HG02571 (cell line): ENCODE data around the gene STK40.
A peak's percentile ranks its signal among the peaks of the same experiment; 100 is the strongest.

Experiments used
- ATAC-seq: cut with Tn5 transposase; IDR thresholded peaks from one replicate; pipeline ENCODE4 v1.9.1; 2021; ENCODE audit warnings: mild to moderate bottlenecking, moderate library complexity; ENCODE audit not compliant: unreplicated experiment

Gene STK40

DNA sequence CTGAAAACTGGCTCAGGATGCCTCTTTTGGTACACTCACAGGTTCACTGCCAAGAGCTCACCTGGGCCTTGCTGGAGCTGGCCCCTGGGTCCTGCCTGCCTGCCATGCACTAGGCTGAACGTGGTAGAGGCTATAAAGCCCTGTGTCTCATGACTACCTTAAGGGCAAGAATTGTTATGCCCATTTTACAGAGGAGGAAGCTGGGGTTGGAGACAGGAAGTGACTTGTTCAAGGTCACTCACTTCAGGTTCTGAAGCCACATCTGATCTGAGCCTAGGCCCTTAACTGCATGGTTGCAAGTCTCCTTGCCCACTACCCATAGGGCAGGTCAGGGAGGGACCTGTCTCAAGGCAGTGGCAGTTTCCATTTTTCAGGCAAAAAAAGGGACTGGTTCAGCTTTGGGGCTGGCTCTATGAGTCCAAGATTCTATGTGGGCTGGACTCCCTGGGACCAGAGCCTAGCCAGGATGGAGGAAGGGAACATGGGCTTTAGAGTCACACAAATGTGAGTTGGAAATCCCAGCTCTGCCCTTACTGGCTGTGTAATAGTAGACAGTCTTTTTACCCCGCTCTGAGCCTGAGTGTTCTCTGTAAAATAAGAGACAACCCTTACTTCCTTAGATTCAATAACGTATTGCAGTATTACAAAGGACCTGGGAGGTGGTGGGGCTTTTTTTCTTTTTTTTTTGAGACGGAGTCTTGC is 7.8 kb downstream of the STK40 start:
- ATAC-seq, result no peak

DNA sequence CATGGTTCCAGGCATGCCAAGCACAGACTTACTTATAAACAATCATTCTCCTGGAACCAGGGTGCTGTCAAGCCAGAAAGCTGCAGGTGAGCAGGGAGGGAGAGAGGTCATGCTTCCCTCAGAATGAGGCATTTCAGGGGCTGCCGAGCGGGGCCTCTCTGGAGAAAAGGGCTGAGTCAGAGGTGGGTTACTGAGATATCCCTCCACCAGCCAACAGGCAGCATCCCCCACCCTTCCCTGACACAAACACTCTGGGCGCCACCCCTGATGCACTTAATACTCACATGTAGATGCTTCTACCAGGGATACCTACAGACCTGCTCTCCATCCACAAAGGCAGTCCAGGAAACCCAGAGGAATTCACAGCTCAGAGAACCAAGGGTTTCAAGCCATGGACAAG is 13.1 kb downstream of the STK40 start:
- ATAC-seq, result no peak

DNA sequence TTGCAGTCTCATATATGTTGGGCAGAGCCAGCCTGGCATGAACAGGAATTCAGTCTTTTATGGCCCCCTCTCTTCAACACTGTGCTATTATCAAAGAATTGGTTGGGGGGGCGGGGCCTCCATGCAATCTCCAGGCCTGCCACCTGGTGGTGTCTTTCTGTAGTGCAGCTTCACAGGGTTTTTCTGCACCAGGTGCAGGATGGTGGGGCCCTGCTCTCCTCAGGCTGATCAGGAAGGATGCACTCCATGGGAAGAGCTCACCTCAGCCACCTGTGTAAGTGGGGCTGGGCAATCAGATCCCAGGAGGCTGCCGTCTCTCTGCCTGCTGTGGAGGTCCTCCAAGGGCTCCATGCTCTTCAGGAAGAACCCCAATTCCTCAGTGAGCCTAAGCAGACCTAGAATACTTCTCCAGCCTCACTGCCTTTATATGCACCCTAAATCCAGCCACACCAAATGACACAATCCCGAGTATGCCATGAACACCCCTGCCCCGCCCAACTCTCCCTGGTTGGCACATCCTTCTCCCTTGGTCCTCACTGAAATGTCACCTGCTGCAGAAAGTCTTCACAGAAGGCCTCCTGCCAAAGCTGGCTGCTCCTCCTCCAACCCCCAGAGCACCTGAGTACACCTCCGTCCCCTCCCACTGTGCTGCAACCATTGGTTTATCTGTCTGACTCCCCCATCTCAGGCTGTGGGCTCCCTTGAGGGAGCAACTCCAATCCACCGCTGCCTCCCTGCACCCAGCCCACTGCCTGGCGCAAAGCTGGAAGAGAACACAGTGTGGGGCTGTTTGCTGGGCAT is 16.5 kb downstream of the STK40 start:
- no peak for ATAC-seq

DNA sequence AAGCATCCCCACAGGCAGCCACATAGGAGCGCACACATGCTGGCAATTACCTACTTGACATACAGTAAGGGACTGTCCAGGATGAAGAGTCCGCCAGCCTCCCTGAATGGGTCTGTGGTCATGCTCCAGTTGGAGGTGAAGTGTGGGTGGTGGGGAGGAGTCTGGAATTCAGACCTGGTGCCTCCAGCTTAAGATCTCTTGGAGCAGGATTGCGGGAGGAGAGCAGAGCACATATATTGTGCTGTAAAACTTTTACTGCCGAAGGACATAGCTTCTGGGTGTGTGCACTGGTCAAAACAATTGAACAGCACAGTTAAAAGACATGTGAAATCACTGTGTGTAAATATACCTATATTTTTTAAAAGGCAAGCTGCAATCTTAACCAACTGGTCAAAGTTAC is 17.9 kb downstream of the STK40 start:
- no peak for ATAC-seq

DNA sequence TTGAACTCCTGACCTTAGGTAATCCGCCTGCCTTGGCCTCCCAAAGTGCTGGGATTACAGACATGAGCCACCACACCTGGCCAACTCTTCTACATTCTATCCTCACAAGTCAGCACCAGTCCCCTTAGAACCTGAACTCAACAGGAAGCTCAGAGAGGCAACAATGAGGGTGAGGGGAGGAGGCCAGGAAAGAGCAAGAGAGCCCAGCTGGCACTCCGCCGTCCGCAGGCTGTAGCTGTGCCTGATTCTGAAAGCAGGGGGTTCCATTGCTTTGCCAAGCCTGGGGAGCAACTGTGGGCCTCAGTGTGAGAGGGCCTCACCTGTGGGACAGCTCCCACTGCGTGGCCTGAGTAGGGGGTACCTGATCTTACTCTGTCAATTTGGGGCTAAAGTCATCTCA is 18.7 kb downstream of the STK40 start:
- no peak for ATAC-seq

DNA sequence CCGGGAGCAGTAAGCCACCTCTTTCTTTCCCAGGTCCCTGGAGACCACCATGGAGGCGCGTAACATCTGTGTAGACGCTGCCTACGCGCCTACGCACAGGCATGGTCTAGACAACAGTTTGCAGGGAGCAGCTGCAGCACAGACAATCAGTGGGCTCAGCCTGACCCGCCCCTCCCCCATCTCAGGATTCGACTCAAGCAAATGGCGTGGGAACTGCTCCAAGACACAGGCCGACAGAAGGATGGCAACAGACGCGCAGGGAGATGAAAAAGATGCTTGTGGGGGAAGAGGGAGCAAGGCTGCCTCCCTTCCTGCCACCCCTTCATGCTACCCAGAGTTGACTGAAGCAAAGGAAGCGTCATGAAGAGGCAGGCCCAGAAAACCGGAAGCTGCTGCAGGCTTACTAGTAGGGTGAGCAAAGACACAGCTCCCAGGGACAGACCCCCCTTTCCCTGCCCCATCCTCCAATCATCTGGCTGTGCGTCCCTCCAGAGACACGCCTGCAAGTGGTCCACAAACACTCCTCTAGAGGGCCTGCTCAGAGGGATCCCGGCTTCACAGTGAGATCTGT is 19.5 kb downstream of the STK40 start:
- ATAC-seq, result no peak

DNA sequence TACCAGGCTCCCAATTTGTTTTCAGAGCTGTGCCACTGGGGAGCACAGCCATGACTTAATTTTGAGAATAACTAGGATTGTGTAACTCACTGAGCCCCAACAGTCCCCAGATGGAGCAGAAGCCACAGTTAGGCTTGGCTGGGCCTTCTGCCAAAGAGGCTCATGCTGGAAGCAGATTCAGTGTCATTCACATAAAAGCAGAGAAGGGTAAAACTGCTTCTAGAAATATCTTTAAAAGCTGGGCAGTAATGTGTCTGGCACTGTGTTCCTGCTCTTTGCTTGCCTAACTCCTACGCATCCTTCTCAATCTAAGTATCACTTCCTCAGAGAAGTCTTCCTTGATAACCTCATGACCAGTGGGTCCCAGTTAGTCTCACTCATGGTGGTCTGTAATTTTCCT is 20.3 kb downstream of the STK40 start:
- ATAC-seq, result no peak

DNA sequence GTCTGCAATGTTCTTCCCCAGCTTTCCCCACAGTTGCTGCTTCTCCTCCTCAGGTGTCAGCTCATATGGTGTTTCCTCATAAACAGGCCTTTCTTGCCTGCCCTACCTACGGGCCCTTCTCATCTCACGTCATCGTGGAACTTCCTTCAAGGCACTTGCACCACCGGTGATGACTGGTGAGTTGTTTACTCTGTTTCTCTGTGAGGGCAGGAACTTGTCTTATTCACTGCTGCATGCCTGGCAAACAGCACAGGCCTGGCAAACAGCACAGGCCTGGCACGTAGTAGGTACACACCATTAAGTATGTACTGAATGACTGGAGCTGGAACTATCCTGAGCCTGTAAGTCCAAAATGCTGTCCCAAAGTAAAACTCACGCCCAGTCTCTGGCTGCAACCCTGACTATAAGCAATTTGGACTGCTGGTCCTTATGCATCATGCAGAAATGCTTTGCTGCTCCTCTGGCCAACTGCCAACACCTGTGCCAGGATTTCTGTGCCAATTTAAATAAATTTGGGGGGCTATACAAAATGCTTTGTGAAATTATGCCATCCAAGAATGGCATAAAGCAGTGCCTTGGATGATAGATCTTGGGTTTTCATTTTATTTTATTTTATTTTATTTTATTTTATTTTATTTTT is 25.7 kb downstream of the STK40 start:
- no peak for ATAC-seq

DNA sequence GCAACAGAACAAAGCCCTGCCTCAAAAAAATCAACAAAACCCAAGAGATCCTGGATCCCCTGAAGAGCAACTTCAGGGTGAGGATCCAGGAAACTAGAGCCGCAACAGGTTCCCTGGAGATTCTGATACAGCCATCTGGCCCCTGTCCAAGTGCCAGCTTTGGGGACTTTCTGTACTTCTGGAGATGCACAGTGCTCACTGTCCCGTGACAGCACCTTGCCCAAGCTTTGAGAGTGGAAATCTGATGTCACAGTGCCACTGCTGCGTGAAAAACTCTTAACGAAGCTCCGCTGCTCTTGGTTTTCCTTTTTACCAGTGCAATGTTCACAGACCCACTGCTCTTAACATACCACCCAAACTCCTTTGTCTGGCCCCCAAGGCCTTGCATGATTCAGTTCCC is 26.3 kb downstream of the STK40 start:
- ATAC-seq, result no peak

DNA sequence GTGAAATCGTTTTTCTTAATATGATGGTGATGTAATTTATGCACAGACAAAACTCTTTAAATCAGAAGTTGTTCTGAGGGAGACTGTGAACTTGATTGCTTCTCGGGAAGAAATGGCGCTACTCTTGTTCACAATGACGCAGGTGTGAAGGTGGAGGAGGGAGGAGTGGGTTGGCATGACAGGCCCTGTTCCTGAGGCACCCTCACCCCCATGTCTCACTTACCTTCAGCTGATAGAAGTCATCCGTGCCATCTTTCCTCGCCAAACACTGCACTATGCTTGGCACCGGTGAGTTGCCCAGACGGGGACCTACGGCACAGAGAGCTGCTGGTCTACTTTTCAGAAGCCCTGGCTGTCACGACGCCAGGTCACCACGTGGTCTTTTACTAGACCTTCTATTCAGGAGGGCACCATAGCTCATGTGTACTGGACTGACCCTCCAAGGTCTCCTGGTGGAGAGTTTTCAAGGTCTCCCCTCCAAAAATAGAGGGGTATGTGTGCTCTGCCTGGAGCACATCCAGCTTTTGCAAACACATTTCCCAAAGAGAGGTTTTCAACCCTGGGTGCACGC is 27.1 kb downstream of the STK40 start:
- no peak for ATAC-seq

DNA sequence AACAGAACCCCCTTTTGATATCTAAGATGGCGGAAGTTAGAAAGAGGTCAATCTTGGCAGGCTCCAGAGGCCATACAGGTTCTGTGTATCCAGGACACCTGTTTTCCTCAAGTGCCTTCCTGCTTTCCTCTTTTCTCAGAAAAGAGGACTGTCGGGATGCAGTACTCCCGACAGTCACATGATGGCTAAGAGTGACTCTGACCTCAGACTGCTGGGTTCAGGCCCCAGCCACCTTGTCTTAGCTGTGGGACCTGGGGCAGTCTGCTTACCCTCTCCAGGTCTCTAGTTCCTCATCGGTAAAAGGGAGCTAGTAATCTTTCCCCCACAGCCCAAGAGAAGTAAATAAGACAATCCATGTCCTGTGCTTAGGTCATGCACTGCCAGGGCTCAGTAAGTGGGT is 29.9 kb downstream of the STK40 start:
- ATAC-seq, result no peak

DNA sequence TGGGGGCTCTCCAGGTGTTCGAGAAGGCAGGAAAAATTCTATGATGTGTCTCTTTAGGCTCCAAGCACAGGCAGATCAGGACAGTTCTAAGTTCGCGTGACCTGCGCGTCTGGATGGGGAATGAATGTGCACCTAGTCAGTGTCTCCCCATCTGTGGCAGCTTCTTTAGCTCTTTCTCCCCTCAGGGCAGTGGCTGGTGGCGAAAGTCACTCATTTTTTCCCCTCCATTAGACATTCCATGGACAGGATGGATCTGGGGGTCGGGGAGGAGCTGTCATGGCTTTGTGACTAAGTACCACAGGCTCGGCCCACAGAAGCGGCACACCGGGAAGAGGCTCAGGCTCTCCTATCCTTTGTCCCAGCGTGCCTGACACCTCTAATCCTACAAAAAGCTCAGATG is 31.2 kb downstream of the STK40 start:
- no peak for ATAC-seq

DNA sequence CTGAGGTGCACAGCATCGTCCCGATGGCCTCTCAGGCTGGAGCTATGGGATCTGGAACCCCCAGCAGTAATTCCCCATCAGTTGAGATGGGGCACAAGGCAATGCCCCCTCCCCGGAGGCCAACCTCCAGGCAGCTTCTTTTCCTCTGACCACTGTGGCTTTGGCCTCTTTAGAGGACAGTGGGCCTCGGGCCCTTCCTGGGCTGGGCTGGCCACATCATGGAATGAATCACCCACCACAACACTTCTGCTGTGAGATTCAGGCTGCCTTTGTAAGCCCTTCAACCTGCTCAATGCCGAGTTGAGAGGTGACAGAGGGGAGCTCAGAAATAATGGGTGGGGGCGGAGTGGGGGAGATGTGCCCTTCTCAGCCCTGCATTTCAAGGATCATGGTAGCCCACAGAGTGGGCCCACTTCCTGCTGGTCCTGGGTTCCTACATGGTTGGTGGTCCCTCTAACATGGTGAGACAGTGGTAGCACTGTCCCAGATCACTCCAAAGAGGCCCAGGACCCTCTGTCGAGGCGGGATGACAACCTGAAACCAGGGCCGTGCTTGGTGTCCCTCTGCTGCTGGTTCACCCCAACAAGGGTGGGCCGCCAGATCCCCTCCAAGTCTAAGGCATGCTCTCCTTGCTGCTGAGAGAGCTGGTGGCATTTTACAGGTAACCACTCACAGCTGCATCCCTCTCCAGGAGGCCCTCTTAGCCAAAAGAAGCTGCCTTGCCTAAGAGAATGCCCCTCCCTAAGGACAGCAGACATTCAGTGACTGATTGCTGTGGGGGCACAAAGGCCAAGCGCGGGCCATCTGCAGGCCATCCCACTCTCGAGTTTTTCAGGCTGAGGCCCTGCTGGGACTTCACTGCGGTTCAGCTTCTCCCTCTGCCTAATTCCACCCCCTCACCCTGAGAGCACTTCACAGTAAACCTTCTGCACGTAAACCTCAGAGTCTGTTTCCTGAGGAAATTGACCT is 32.5 kb downstream of the STK40 start:
- ATAC-seq, result no peak

DNA sequence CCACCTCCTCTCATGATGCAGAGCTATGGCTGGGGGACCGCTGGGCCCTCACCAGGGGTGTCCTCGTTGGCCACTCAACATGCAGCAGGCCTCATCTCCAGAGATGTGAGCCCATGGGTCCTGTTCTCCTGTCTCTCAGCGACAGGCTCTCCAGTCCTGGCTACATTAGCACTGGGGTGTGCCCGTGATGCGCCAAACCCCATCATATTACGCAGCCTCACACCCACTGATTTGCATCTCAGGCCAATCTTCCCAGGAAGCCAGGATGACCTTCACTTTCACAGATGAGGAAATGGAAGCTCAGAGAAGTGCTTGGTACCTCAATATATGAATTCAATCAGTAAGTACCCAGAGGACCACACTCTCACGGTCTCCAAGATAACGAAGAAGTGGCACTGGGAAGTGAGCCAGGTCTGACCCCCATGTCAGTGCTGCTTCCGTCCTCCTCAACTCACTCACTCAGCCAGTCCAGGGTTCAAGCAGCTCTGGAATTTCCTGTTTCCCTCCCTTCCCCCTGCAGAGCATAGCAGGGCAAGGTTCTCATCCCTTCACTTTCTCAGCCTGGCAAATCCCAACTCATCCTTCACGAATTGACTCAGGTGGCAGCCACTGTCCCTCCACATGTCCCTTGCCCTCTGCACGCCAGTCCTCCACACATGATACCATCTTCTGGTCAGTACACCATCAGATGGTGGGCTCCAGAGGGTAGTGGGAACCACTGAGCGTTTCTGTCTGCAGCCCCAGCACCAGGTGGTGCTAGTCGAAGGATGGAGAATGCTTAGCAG is 33.4 kb downstream of the STK40 start:
- ATAC-seq, result no peak

DNA sequence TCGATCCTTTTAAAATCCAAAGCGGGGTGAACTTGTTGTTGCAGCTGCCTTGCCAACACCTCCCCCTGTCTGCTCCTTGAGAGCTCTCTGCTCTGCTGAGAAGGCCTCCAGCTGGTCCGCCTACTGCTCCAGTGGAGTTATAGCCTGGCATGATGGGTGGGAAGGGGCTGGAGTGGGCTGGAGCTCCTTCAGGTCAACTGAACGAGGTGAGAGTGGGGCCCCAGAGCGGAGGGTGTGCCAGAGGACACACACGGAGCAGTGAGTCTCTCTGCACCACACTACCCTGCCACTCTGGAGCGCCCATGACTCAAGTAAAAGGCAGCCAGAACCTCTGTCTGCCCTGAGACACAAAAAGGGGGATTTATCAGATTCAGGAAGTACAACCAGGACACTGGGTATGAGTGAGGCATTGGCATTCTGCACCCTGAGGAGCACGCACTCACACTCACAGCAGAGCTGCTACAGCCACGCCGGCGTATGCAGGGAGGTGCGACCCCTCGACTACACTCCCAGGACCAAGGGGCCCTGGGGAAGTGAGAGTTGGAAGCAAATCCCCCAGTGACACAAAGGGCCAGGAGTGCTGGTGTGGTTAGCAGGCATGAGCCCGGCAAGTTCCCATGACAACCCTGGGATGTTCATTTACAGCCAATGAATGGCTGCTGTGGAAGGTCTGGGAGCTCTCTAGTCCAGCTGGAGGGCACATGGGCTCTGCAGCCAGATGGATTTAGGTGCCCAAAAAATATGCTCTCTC is 34.3 kb downstream of the STK40 start:
- ATAC-seq, result no peak

DNA sequence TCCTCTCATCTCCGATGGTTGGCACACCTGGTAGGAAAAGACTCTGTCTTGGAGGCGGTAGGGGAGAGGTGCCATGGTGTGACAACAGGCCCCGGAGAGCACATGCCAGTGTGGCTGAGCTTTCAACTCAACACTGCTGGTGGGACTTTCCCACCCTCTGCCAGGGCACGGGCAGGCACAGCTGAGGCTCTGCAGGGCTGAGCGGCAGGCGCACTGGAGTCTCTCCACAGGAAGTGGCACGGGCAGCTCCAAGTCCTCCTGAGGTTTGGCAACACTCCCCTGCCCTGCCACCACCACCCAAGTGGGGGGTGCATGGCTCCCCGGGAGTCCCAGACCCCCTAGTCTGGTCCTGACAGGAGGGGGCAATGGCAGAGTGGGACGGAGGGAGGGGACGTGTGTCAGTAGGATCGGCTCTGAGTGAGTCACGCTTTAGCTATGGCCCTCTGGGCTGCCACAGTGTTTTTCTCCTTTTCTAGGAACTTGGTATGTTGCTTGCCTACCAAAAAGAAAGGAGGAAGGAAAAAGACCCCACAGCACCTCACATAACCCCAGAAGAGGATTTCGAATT is 35.0 kb downstream of the STK40 start:
- ATAC-seq, result no peak

DNA sequence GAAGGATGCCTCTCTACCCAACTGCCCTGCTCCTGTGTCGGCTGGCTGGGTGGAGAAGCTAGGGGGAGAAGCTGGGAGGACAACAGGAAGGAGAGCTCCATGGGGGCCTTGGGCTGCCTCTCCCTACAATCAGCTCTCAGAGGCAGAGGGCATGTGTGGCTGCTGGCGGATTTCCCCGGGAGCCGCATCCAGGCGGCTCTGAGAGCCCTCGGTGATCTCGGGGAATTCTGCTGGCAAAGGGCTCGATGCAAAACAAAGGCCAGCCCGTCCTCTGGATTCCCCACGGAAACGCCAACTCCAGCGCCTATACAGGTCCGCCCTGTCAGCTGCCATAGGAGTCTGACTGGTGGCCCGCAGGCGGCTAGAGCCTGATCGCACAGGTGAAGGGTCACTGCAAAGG is 35.9 kb downstream of the STK40 start:
- no peak for ATAC-seq

DNA sequence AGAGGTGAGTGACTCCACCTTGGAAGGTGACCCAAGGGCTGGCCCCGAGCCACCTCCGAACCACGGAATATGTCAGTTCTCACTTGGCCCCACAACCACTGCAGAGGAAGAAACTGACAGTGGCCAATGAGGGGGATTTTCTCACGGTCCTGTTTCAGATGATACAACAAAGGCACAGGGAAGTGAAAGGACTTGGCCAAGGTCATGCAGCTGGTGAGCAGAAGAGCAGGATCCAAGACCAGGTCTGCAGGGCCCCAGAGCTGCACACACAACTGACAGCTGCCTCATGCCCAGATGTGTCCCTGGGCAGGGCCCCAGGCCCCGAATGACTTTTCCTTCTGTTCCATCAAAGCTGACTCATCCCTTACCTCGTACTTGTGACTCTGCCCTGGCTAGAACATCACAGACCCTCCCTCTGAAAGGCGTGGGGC is 36.5 kb downstream of the STK40 start:
- peak; percentile 53 for ATAC-seq
